ENCODE data around the gene DGKH.

Gene DGKH

GRCh38 chr13:42011601-42012350 lies 36.7 kb upstream of the DGKH start:
- no peak overlapping the region for H3K4me3 ChIP-seq (ENCODE audit: low read length, poor library complexity, severe bottlenecking)
- H3K9me2 ChIP-seq (replicated peaks; ENCODE audit: low read depth, low read length): no peaks in the 10 kb centered on the region
- TF ChIP-seq, protein P1, sequence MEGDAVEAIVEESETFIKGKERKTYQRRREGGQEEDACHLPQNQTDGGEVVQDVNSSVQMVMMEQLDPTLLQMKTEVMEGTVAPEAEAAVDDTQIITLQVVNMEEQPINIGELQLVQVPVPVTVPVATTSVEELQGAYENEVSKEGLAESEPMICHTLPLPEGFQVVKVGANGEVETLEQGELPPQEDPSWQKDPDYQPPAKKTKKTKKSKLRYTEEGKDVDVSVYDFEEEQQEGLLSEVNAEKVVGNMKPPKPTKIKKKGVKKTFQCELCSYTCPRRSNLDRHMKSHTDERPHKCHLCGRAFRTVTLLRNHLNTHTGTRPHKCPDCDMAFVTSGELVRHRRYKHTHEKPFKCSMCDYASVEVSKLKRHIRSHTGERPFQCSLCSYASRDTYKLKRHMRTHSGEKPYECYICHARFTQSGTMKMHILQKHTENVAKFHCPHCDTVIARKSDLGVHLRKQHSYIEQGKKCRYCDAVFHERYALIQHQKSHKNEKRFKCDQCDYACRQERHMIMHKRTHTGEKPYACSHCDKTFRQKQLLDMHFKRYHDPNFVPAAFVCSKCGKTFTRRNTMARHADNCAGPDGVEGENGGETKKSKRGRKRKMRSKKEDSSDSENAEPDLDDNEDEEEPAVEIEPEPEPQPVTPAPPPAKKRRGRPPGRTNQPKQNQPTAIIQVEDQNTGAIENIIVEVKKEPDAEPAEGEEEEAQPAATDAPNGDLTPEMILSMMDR (conservative IDR thresholded peaks at IDR 0.05; ENCODE audit: low read length): no peak
- no peak for TF ChIP-seq EZH2phosphoT487 (IDR thresholded peaks at IDR 0.05; ENCODE audit: borderline replicate concordance)
- H3F3A ChIP-seq (ENCODE audit: low read depth): no peaks in the 10 kb centered on the region
- H3K4me1 ChIP-seq (ENCODE audit: insufficient read depth, low read length, poor library complexity, severe bottlenecking): peaks cover 11% of the 10 kb centered on the region
- H3K9me3 ChIP-seq (ENCODE audit: insufficient read depth, low read depth, low read length): no peaks in the 10 kb centered on the region
- no peaks in the 10 kb centered on the region for H3K27me3 ChIP-seq (ENCODE audit: insufficient read depth, low read length, poor library complexity, severe bottlenecking)
- no peak overlapping the region for H2AFZ ChIP-seq (ENCODE audit: low read length)
- no peak overlapping the region for H3K4me2 ChIP-seq (ENCODE audit: low read depth, low read length, poor library complexity, severe bottlenecking)
- no peaks in the 10 kb centered on the region for H3K36me3 ChIP-seq (ENCODE audit: insufficient read depth, low read length)
- no peaks in the 10 kb centered on the region for H4K20me1 ChIP-seq (ENCODE audit: insufficient read depth, low read length, poor library complexity, severe bottlenecking)
- H3K79me2 ChIP-seq (ENCODE audit: insufficient read depth, low read length): no peaks in the 10 kb centered on the region
- H3K9ac ChIP-seq (ENCODE audit: low read depth, low read length, poor library complexity, severe bottlenecking): no peak overlapping the region

DNA sequence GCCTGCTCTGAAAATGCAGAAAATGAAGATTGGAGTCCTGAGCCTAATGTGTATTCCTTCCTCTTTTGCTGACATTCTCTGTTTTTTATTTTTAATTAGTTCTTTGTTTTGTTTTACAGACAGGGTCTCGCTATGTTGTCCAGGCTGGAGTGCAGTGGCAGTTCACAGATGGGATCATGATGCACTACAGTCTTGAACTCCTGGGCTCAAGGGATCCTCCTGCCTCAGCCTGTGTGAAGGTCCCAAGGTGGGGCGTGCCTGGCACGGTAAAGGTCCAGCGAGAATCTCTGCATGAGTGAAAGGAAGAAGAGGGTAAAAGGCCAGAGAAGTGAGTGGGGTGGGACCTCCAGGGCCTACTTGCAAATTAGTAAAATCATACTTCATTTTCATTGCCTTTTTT lies 34.3 kb upstream of the DGKH start:
- Histone ChIP-seq H3F3A (ENCODE audit: low read depth) (no peaks in the 10 kb centered on the region), H3K9ac (ENCODE audit: low read depth, low read length, poor library complexity, severe bottlenecking) (no peak overlapping the region), H3K4me3 (ENCODE audit: low read length, poor library complexity, severe bottlenecking) (no peak overlapping the region), H4K20me1 (ENCODE audit: insufficient read depth, low read length, poor library complexity, severe bottlenecking) (no peaks in the 10 kb centered on the region), H2AFZ (ENCODE audit: low read length) (no peak overlapping the region), H3K9me2 (replicated peaks; ENCODE audit: low read depth, low read length) (no peaks in the 10 kb centered on the region), H3K27me3 (ENCODE audit: insufficient read depth, low read length, poor library complexity, severe bottlenecking) (no peaks in the 10 kb centered on the region), H3K79me2 (ENCODE audit: insufficient read depth, low read length) (no peaks in the 10 kb centered on the region), H3K4me1 (ENCODE audit: insufficient read depth, low read length, poor library complexity, severe bottlenecking) (peaks cover 8% of the 10 kb centered on the region), H3K4me2 (ENCODE audit: low read depth, low read length, poor library complexity, severe bottlenecking) (no peak overlapping the region), H3K36me3 (ENCODE audit: insufficient read depth, low read length) (no peaks in the 10 kb centered on the region), H3K9me3 (ENCODE audit: insufficient read depth, low read depth, low read length) (no peaks in the 10 kb centered on the region)
- TF ChIP-seq EZH2phosphoT487 (IDR thresholded peaks at IDR 0.05; ENCODE audit: borderline replicate concordance): no peak
- TF ChIP-seq, protein P1 (conservative IDR thresholded peaks at IDR 0.05; ENCODE audit: low read length): no peak

GRCh38 chr13:42017264-42017663 lies 31.2 kb upstream of the DGKH start:
- H2AFZ ChIP-seq (ENCODE audit: low read length): no peak overlapping the region
- no peaks in the 10 kb centered on the region for H4K20me1 ChIP-seq (ENCODE audit: insufficient read depth, low read length, poor library complexity, severe bottlenecking)
- H3F3A ChIP-seq (ENCODE audit: low read depth): no peaks in the 10 kb centered on the region
- no peak overlapping the region for H3K4me3 ChIP-seq (ENCODE audit: low read length, poor library complexity, severe bottlenecking)
- no peaks in the 10 kb centered on the region for H3K9me2 ChIP-seq (replicated peaks; ENCODE audit: low read depth, low read length)
- TF ChIP-seq, protein P1 (conservative IDR thresholded peaks at IDR 0.05; ENCODE audit: low read length): no peak
- no peak for TF ChIP-seq EZH2phosphoT487 (IDR thresholded peaks at IDR 0.05; ENCODE audit: borderline replicate concordance)
- H3K9ac ChIP-seq (ENCODE audit: low read depth, low read length, poor library complexity, severe bottlenecking): no peak overlapping the region
- H3K9me3 ChIP-seq (ENCODE audit: insufficient read depth, low read depth, low read length): no peaks in the 10 kb centered on the region
- no peaks in the 10 kb centered on the region for H3K27me3 ChIP-seq (ENCODE audit: insufficient read depth, low read length, poor library complexity, severe bottlenecking)
- H3K79me2 ChIP-seq (ENCODE audit: insufficient read depth, low read length): no peaks in the 10 kb centered on the region
- peaks cover 7% of the 10 kb centered on the region for H3K4me1 ChIP-seq (ENCODE audit: insufficient read depth, low read length, poor library complexity, severe bottlenecking)
- H3K36me3 ChIP-seq (ENCODE audit: insufficient read depth, low read length): no peaks in the 10 kb centered on the region
- H3K4me2 ChIP-seq (ENCODE audit: low read depth, low read length, poor library complexity, severe bottlenecking): no peak overlapping the region
